Activated CD4-positive, alpha-beta T cell treated with anti-CD3 and anti-CD28 coated beads, Interleukin-2, amount 10 ng/mL, durations not matched to agents 7 days and 5 days (primary cell): ENCODE results near the gene UPF1. TPM values are rescaled to one million over a fixed set of nuclear protein-coding genes. Genes with fewer than 3 reads are reported as not detected.
A peak's percentile ranks its signal among the peaks of the same experiment; 100 is the strongest.

Experiments used
- CTCF ChIA-PET: fragments of 350-600 bp; sonication (Branson Sonifier 250); formaldehyde crosslinking; loops from one replicate; lab custom pipeline; 2021; ENCODE audit warnings: antibody characterized with exemption; lab: Charles Lee
- POLR2A ChIA-PET: fragments of 350-600 bp; sonication (Branson Sonifier 250); formaldehyde crosslinking; loops from one replicate; lab custom pipeline; 2021; ENCODE audit warnings: antibody characterized with exemption; lab: Charles Lee
- DNase-seq: peaks from one replicate; pipeline ENCODE4 v3.0.0-alpha.2; 2020
- H3K27ac Mint-ChIP-seq: one replicate; pipeline ENCODE4 v1.8.0; 2021; ENCODE audit warnings: mild to moderate bottlenecking, moderate library complexity, mixed read lengths
- H3K27me3 Mint-ChIP-seq: one replicate; pipeline ENCODE4 v1.8.0; 2021; ENCODE audit warnings: mixed read lengths
- H3K36me3 Mint-ChIP-seq: one replicate; pipeline ENCODE4 v1.8.0; 2021; ENCODE audit warnings: low read depth, mixed read lengths
- H3K4me1 Mint-ChIP-seq: one replicate; pipeline ENCODE4 v1.8.0; 2021; ENCODE audit warnings: mixed read lengths
- H3K4me3 Mint-ChIP-seq: one replicate; pipeline ENCODE4 v1.8.0; 2021; ENCODE audit warnings: mild to moderate bottlenecking, moderate library complexity, mixed read lengths
- H3K9me3 Mint-ChIP-seq: one replicate; pipeline ENCODE4 v1.8.0; 2021; ENCODE audit warnings: mixed read lengths
- total RNA-seq, 2 experiments: library from RNA; stranded (reverse); gene quantifications; one replicate each; pipeline ENCODE4 v1.2.3, GENCODE V29; 2021

The UPF1 gene
- total RNA-seq, 2 experiments from 2014 or later, result 89.4 to 97.3 TPM

- Mint-ChIP-seq H3K4me1 (peaks cover 9% of the 10 kb centered on the region), H3K27ac (no peak overlapping the region), H3K9me3 (no peaks in the 10 kb centered on the region), H3K27me3 (peaks cover 71% of the 10 kb centered on the region), H3K4me3 (no peak overlapping the region), H3K36me3 (no peaks in the 10 kb centered on the region)
- ChIA-PET CTCF (no interaction called here), POLR2A (no interaction called here)
- DNase-seq, result no peak
These were observed 39.1 kb upstream of the UPF1 start for GRCh38 chr19:18792661-18793060.

GRCh38 chr19:18793144-18794028 is 38.4 kb upstream of the UPF1 start:
- CTCF ChIA-PET, result interaction anchor here (0.6 kb wide), 1 partner anchor 449 kb away, joined by 6 read pairs; no protein-coding TSS in a partner anchor

GRCh38 chr19:18794029-18794313 is 37.8 kb upstream of the UPF1 start:
- Mint-ChIP-seq H3K36me3 (no peaks in the 10 kb centered on the region), H3K27me3 (peaks cover 64% of the 10 kb centered on the region), H3K27ac (no peak overlapping the region), H3K9me3 (no peaks in the 10 kb centered on the region), H3K4me3 (no peak overlapping the region), H3K4me1 (peaks cover 9% of the 10 kb centered on the region)
- POLR2A ChIA-PET, result no interaction called here
- no peak for DNase-seq
- CTCF ChIA-PET, result interaction anchor here (0.6 to 0.8 kb wide), 3 partner anchors 9 to 450 kb away, joined by 4 to 6 read pairs (median 4); no protein-coding TSS in a partner anchor

More at GRCh38 chr19:18793144-18794028, 38.4 kb upstream of the UPF1 start:
- peaks cover 9% of the 10 kb centered on the region for H3K4me1 Mint-ChIP-seq
- no peak overlapping the region for H3K4me3 Mint-ChIP-seq
- H3K27ac Mint-ChIP-seq, result no peak overlapping the region
- POLR2A ChIA-PET, result interaction anchor here (0.7 kb wide), 1 partner anchor 1182 kb away, joined by 4 read pairs; no protein-coding TSS in a partner anchor
- H3K9me3 Mint-ChIP-seq, result no peaks in the 10 kb centered on the region
- no peaks in the 10 kb centered on the region for H3K36me3 Mint-ChIP-seq
- peaks cover 68% of the 10 kb centered on the region for H3K27me3 Mint-ChIP-seq
- DNase-seq, result no peak

GRCh38 chr19:18794692-18795091 is 37.1 kb upstream of the UPF1 start:
- Mint-ChIP-seq H3K27me3 (peaks cover 57% of the 10 kb centered on the region), H3K4me3 (no peak overlapping the region), H3K4me1 (peaks cover 4% of the 10 kb centered on the region), H3K27ac (no peak overlapping the region), H3K9me3 (no peaks in the 10 kb centered on the region), H3K36me3 (no peaks in the 10 kb centered on the region)
- ChIA-PET CTCF (interaction anchor here (0.6 to 0.8 kb wide), 2 partner anchors 9 to 130 kb away, joined by 4 read pairs; no protein-coding TSS in a partner anchor), POLR2A (no interaction called here)
- DNase-seq, result no peak

- Mint-ChIP-seq H3K36me3 (no peaks in the 10 kb centered on the region), H3K27ac (no peak overlapping the region), H3K4me1 (no peaks in the 10 kb centered on the region), H3K9me3 (no peaks in the 10 kb centered on the region), H3K27me3 (peaks cover 51% of the 10 kb centered on the region), H3K4me3 (no peak overlapping the region)
- no peak for DNase-seq
- CTCF ChIA-PET, result no interaction called here
- POLR2A ChIA-PET, result no interaction called here
These were observed 36.2 kb upstream of the UPF1 start for GRCh38 chr19:18795540-18795939.

GRCh38 chr19:18796239-18796638 is 35.5 kb upstream of the UPF1 start:
- CTCF ChIA-PET, result interaction anchor here (0.6 kb wide), 1 partner anchor 57 kb away, joined by 3 read pairs; no protein-coding TSS in a partner anchor
- Mint-ChIP-seq H3K36me3 (no peaks in the 10 kb centered on the region), H3K27me3 (peaks cover 45% of the 10 kb centered on the region), H3K27ac (no peak overlapping the region), H3K4me1 (no peaks in the 10 kb centered on the region), H3K9me3 (no peaks in the 10 kb centered on the region), H3K4me3 (no peak overlapping the region)
- DNase-seq, result no peak
- POLR2A ChIA-PET, result no interaction called here

- POLR2A ChIA-PET, result no interaction called here
- H3K27me3 Mint-ChIP-seq, result peaks cover 25% of the 10 kb centered on the region
- DNase-seq, result no peak
- no peaks in the 10 kb centered on the region for H3K9me3 Mint-ChIP-seq
- H3K36me3 Mint-ChIP-seq, result no peaks in the 10 kb centered on the region
- H3K4me1 Mint-ChIP-seq, result no peaks in the 10 kb centered on the region
- no peak overlapping the region for H3K4me3 Mint-ChIP-seq
- CTCF ChIA-PET, result interaction anchor here (1.0 kb wide), 1 partner anchor 65 kb away, joined by 3 read pairs; no protein-coding TSS in a partner anchor
- H3K27ac Mint-ChIP-seq, result no peak overlapping the region
These were observed 33.1 kb upstream of the UPF1 start for GRCh38 chr19:18798384-18799352.

- CTCF ChIA-PET, result interaction anchor here (1.0 kb wide), 1 partner anchor 66 kb away, joined by 3 read pairs; no protein-coding TSS in a partner anchor
- peaks cover 21% of the 10 kb centered on the region for H3K27me3 Mint-ChIP-seq
These were observed 32.3 kb upstream of the UPF1 start for GRCh38 chr19:18799389-18799970.

GRCh38 chr19:18800079-18800478 is 31.7 kb upstream of the UPF1 start:
- Mint-ChIP-seq H3K36me3 (no peaks in the 10 kb centered on the region), H3K4me1 (no peaks in the 10 kb centered on the region), H3K27me3 (peaks cover 16% of the 10 kb centered on the region), H3K27ac (no peak overlapping the region), H3K9me3 (no peaks in the 10 kb centered on the region), H3K4me3 (no peak overlapping the region)
- POLR2A ChIA-PET, result no interaction called here
- CTCF ChIA-PET, result no interaction called here
- DNase-seq, result no peak

More at GRCh38 chr19:18799389-18799970, 32.3 kb upstream of the UPF1 start:
- Mint-ChIP-seq H3K27ac (no peak overlapping the region), H3K4me1 (no peaks in the 10 kb centered on the region), H3K9me3 (no peaks in the 10 kb centered on the region), H3K36me3 (no peaks in the 10 kb centered on the region), H3K4me3 (no peak overlapping the region)
- POLR2A ChIA-PET, result no interaction called here
- no peak for DNase-seq

- H3K27ac Mint-ChIP-seq, result no peak overlapping the region
- H3K27me3 Mint-ChIP-seq, result peaks cover 14% of the 10 kb centered on the region
- DNase-seq, result no peak
- CTCF ChIA-PET, result no interaction called here
- H3K4me1 Mint-ChIP-seq, result no peaks in the 10 kb centered on the region
- no peaks in the 10 kb centered on the region for H3K36me3 Mint-ChIP-seq
- no peak overlapping the region for H3K4me3 Mint-ChIP-seq
- POLR2A ChIA-PET, result no interaction called here
- no peaks in the 10 kb centered on the region for H3K9me3 Mint-ChIP-seq
These were observed 31.1 kb upstream of the UPF1 start for GRCh38 chr19:18800636-18801035.

GRCh38 chr19:18802354-18802753 is 29.4 kb upstream of the UPF1 start:
- DNase-seq, result no peak
- POLR2A ChIA-PET, result no interaction called here
- Mint-ChIP-seq H3K4me3 (no peak overlapping the region), H3K36me3 (no peaks in the 10 kb centered on the region), H3K4me1 (no peaks in the 10 kb centered on the region), H3K27me3 (peaks cover 6% of the 10 kb centered on the region), H3K9me3 (no peaks in the 10 kb centered on the region), H3K27ac (peak overlapping the region; percentile 5)
- CTCF ChIA-PET, result no interaction called here

- no peak overlapping the region for H3K27ac Mint-ChIP-seq
- no peaks in the 10 kb centered on the region for H3K36me3 Mint-ChIP-seq
- ChIA-PET POLR2A (no interaction called here), CTCF (interaction anchor here (0.7 kb wide), 1 partner anchor 9 kb away, joined by 4 read pairs; no protein-coding TSS in a partner anchor)
- DNase-seq, result no peak
- no peak overlapping the region for H3K4me3 Mint-ChIP-seq
- H3K4me1 Mint-ChIP-seq, result no peaks in the 10 kb centered on the region
- no peaks in the 10 kb centered on the region for H3K9me3 Mint-ChIP-seq
- no peaks in the 10 kb centered on the region for H3K27me3 Mint-ChIP-seq
These were observed 28.1 kb upstream of the UPF1 start for GRCh38 chr19:18803550-18804138.
